BE2C (cell line): ENCODE results near the gene PTPRD.

Experiments used
- DNase-seq: peaks from one replicate; pipeline ENCODE4 v3.0.0-alpha.2; 2020
- H3K27me3 ChIP-seq: fragments of 250-450 bp; sonication (Bioruptor Pico); 2 replicates; pipeline ENCODE4 v1.5.1; 2020; ENCODE audit warnings: mild to moderate bottlenecking
- H3K36me3 ChIP-seq: fragments of 250-450 bp; sonication (Bioruptor Pico); 2 replicates; pipeline ENCODE4 v1.5.1; 2020; ENCODE audit warnings: mild to moderate bottlenecking
- H3K4me1 ChIP-seq: fragments of 250-450 bp; sonication (Bioruptor Pico); 2 replicates; pipeline ENCODE4 v1.5.1; 2020
- H3K4me3 ChIP-seq: 2 replicates; pipeline ENCODE4 v1.5.1; 2011; ENCODE audit warnings: low read depth, low read length
- H3K9me3 ChIP-seq: fragments of 250-450 bp; sonication (Bioruptor Pico); 2 replicates; pipeline ENCODE4 v1.5.1; 2020
- CTCF ChIP-seq: IDR thresholded peaks from 2 replicates; pipeline ENCODE4 v1.5.1; 2012; ENCODE audit warnings: mild to moderate bottlenecking, low read depth, low read length

PTPRD gene

DNA sequence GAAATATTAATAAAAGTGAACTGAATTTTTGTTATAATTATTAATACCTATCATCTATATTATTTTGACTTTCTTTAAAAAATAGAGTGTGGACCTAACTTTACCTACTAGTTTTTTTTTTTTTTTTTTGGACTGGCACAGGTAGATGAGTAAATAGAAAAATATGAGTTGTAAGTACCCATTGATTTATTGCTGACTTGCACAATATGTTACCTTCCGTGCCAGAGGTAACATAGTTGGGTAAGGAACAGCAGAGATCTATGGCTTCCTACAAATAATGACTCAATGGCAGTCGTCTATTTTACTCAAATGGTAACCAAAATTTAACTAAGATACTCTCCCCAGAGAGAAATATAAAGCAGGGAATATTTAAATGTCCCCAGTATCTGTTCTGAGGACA, 1212.8 kb downstream of the PTPRD start:
- no peak for DNase-seq
- no peak for TF ChIP-seq CTCF
- no peaks in the 10 kb centered on the region for H3K36me3 ChIP-seq

DNA sequence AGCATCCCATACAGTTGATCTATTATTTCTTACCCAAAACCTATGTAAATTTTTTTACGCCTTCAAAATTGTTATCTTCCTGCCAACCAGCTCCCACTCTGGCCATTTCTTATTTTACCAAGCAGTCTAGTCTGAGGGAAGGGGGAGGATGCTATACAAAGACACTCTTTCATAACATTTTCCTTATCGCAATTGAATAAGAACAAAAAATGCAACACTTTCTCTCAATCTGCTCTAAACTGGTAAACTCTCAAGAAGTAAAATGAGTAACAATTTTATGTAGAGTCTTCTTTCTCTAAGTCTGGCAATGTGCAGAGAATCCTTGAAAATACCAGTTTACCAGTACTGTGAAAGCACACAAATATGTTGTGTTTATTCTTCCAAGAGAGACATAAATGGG, 1216.3 kb downstream of the PTPRD start:
- Histone ChIP-seq H3K27me3 (no peaks in the 10 kb centered on the region), H3K9me3 (no peaks in the 10 kb centered on the region; the same call in 1 of the 2 replicates), H3K36me3 (no peaks in the 10 kb centered on the region), H3K4me1 (no peaks in the 10 kb centered on the region), H3K4me3 (no peak overlapping the region)
- no peak for DNase-seq
- TF ChIP-seq CTCF: no peak

More for the DNA sequence above, 1212.8 kb downstream of the PTPRD start:
- no peaks in the 10 kb centered on the region for H3K27me3 ChIP-seq
- H3K9me3 ChIP-seq: no peaks in the 10 kb centered on the region; the same call in 1 of the 2 replicates
- no peaks in the 10 kb centered on the region for H3K4me1 ChIP-seq
- H3K4me3 ChIP-seq: no peak overlapping the region

DNA sequence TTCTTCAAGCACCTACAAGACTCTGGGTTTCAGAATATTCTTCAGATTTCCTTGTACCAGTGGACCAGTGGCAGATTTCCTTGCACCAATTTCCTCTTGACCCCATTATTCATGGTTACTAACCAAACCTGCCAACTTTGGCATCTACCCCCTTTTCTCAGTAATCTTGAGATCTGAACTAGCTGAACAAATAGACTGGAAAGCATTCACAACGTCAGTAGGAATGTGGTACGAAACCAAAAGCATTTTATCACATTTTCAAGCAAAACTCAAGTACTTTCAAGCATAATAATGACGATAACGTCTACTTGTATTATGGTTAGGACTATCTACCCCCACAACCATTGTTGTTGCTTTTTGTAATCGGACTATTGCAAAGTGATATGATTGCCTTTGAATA, 1217.3 kb downstream of the PTPRD start:
- no peaks in the 10 kb centered on the region for H3K36me3 ChIP-seq
- no peak overlapping the region for H3K4me3 ChIP-seq
- no peaks in the 10 kb centered on the region for H3K4me1 ChIP-seq

GRCh38 chr9:9392755-9393154, 1220.0 kb downstream of the PTPRD start:
- no peak for TF ChIP-seq CTCF
- Histone ChIP-seq H3K27me3 (no peaks in the 10 kb centered on the region), H3K4me1 (no peaks in the 10 kb centered on the region), H3K9me3 (no peaks in the 10 kb centered on the region; the same call in none of the 2 replicates), H3K36me3 (no peaks in the 10 kb centered on the region), H3K4me3 (no peak overlapping the region)
- DNase-seq: no peak

More for the DNA sequence above, 1217.3 kb downstream of the PTPRD start:
- no peak for TF ChIP-seq CTCF
- no peak for DNase-seq
- Histone ChIP-seq H3K9me3 (no peaks in the 10 kb centered on the region; the same call in none of the 2 replicates), H3K27me3 (no peaks in the 10 kb centered on the region)

GRCh38 chr9:9389904-9390303, 1222.9 kb downstream of the PTPRD start:
- Histone ChIP-seq H3K9me3 (no peaks in the 10 kb centered on the region; the same call in 1 of the 2 replicates), H3K27me3 (no peaks in the 10 kb centered on the region), H3K4me1 (no peaks in the 10 kb centered on the region), H3K4me3 (no peak overlapping the region), H3K36me3 (no peaks in the 10 kb centered on the region)
- no peak for TF ChIP-seq CTCF
- DNase-seq: no peak

- no peaks in the 10 kb centered on the region for H3K36me3 ChIP-seq
- DNase-seq: no peak
- H3K4me1 ChIP-seq: no peaks in the 10 kb centered on the region
- H3K27me3 ChIP-seq: no peaks in the 10 kb centered on the region
- H3K4me3 ChIP-seq: no peak overlapping the region
- no peak for TF ChIP-seq CTCF
- H3K9me3 ChIP-seq: no peaks in the 10 kb centered on the region; the same call in 1 of the 2 replicates
Measured at GRCh38 chr9:9387511-9388115, 1225.2 kb downstream of the PTPRD start.
